Measurements from ENCODE around the gene GPRIN1.
"Not testable (repeated sequence)": the region's sequence is repeated elsewhere in the genome, so short reads cannot be mapped to it uniquely, and the experiment has no call there.

GPRIN1 gene

GRCh38 chr5:176597417-176598389 lies 12.3 kb downstream of the GPRIN1 start:
- no peak for DNase-seq (ENCODE audit: low read depth, low spot score)

GRCh38 chr5:176596689-176597416 lies 13.1 kb downstream of the GPRIN1 start:
- DNase-seq (ENCODE audit: low read depth, low spot score): no peak

- no peak for DNase-seq (ENCODE audit: low read depth, low spot score)
Observed at GRCh38 chr5:176596069-176596644, 13.8 kb downstream of the GPRIN1 start.

- DNase-seq (ENCODE audit: low read depth, low spot score): no peak
Observed at GRCh38 chr5:176595386-176595943, 14.5 kb downstream of the GPRIN1 start.

GRCh38 chr5:176594554-176594953 lies 15.4 kb downstream of the GPRIN1 start:
- DNase-seq (ENCODE audit: low read depth, low spot score): no peak

GRCh38 chr5:176593273-176593869 lies 16.6 kb downstream of the GPRIN1 start:
- DNase-seq (ENCODE audit: low read depth, low spot score): no peak

- DNase-seq (ENCODE audit: low read depth, low spot score): no peak
Observed at GRCh38 chr5:176592573-176592972, 17.4 kb downstream of the GPRIN1 start.

GRCh38 chr5:176591667-176592066 lies 18.3 kb downstream of the GPRIN1 start:
- DNase-seq (ENCODE audit: low read depth, low spot score): not testable (repeated sequence)

GRCh38 chr5:176590035-176590717 lies 19.8 kb downstream of the GPRIN1 start:
- no peak for DNase-seq (ENCODE audit: low read depth, low spot score)

- DNase-seq (ENCODE audit: low read depth, low spot score): no peak
Observed at GRCh38 chr5:176589039-176589769, 20.8 kb downstream of the GPRIN1 start.

GRCh38 chr5:176588297-176588696 lies 21.7 kb downstream of the GPRIN1 start:
- DNase-seq (ENCODE audit: low read depth, low spot score): no peak

GRCh38 chr5:176587398-176587797 lies 22.6 kb downstream of the GPRIN1 start:
- DNase-seq (ENCODE audit: low read depth, low spot score): no peak

- DNase-seq (ENCODE audit: low read depth, low spot score): no peak
Observed at GRCh38 chr5:176583076-176583475, 26.9 kb downstream of the GPRIN1 start.

GRCh38 chr5:176581361-176581760 lies 28.6 kb downstream of the GPRIN1 start:
- DNase-seq (ENCODE audit: low read depth, low spot score): no peak

- DNase-seq (ENCODE audit: low read depth, low spot score): no peak
Observed at GRCh38 chr5:176579323-176579722, 30.6 kb downstream of the GPRIN1 start.

- no peak for DNase-seq (ENCODE audit: low read depth, low spot score)
Observed at GRCh38 chr5:176578391-176578808, 31.6 kb downstream of the GPRIN1 start.

GRCh38 chr5:176577312-176578176 lies 32.4 kb downstream of the GPRIN1 start:
- no peak for DNase-seq (ENCODE audit: low read depth, low spot score)

- DNase-seq (ENCODE audit: low read depth, low spot score): no peak
Observed at GRCh38 chr5:176575488-176576422, 34.2 kb downstream of the GPRIN1 start.

Data from smooth muscle cell of the brain vasculature (primary cell).